Measurements from ENCODE around the gene HDAC2.
A peak's percentile ranks its signal among the peaks of the same experiment; 100 is the strongest.

Gene HDAC2

GRCh38 chr6:113969888-113970804 lies 802 bp downstream of the HDAC2 start:
- peak; percentile 75 for ATAC-seq

DNA sequence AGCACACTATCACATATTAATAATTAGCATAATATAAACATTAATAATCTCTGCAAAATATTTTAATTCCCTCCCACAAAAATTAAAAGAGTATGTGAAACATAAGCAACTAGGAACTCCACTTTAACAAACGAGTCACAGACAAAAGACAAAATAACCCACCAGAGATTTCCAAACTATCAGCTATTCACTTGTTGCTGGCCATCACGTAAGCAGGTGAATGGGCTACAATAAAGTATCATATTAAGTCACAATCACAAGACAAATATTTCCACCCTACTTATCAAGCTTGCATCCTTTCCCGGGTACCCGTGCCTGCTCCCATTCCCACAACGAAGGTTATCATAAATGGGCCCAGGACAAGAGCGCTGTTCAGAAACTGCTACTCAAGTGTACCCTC lies 2.5 kb downstream of the HDAC2 start:
- TF ChIP-seq, protein P1, sequence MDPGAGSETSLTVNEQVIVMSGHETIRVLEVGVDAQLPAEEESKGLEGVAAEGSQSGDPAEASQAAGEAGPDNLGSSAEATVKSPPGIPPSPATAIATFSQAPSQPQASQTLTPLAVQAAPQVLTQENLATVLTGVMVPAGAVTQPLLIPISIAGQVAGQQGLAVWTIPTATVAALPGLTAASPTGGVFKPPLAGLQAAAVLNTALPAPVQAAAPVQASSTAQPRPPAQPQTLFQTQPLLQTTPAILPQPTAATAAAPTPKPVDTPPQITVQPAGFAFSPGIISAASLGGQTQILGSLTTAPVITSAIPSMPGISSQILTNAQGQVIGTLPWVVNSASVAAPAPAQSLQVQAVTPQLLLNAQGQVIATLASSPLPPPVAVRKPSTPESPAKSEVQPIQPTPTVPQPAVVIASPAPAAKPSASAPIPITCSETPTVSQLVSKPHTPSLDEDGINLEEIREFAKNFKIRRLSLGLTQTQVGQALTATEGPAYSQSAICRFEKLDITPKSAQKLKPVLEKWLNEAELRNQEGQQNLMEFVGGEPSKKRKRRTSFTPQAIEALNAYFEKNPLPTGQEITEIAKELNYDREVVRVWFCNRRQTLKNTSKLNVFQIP (CRISPR knock-in tag; IDR thresholded peaks at IDR 0.05; ENCODE audit: borderline replicate concordance, low read depth): no peak
- TF ChIP-seq BACH2 (CRISPR knock-in tag; IDR thresholded peaks at IDR 0.05; ENCODE audit: borderline replicate concordance) (no peak), PATZ1 (CRISPR knock-in tag; IDR thresholded peaks at IDR 0.05; ENCODE audit: borderline replicate concordance) (no peak), TOX (CRISPR knock-in tag; IDR thresholded peaks at IDR 0.05; ENCODE audit: borderline replicate concordance) (no peak), ZFP3 (CRISPR knock-in tag; IDR thresholded peaks at IDR 0.05) (no peak), ZNF8 (CRISPR knock-in tag; IDR thresholded peaks at IDR 0.05) (no peak), ISL1 (CRISPR knock-in tag; IDR thresholded peaks at IDR 0.05) (no peak), SNAI2 (CRISPR knock-in tag; IDR thresholded peaks at IDR 0.05) (no peak)
- TF ChIP-seq, protein P2, sequence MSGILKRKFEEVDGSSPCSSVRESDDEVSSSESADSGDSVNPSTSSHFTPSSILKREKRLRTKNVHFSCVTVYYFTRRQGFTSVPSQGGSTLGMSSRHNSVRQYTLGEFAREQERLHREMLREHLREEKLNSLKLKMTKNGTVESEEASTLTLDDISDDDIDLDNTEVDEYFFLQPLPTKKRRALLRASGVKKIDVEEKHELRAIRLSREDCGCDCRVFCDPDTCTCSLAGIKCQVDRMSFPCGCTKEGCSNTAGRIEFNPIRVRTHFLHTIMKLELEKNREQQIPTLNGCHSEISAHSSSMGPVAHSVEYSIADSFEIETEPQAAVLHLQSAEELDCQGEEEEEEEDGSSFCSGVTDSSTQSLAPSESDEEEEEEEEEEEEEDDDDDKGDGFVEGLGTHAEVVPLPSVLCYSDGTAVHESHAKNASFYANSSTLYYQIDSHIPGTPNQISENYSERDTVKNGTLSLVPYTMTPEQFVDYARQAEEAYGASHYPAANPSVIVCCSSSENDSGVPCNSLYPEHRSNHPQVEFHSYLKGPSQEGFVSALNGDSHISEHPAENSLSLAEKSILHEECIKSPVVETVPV (CRISPR knock-in tag; IDR thresholded peaks at IDR 0.05): no peak
- no peak for ATAC-seq

More at GRCh38 chr6:113969888-113970804, 802 bp downstream of the HDAC2 start:
- TF ChIP-seq, protein P2 (CRISPR knock-in tag; IDR thresholded peaks at IDR 0.05): no peak
- TF ChIP-seq OSR1 (CRISPR knock-in tag; IDR thresholded peaks at IDR 0.05): no peak
- no peak for TF ChIP-seq TCF4 (CRISPR knock-in tag; IDR thresholded peaks at IDR 0.05; ENCODE audit: borderline replicate concordance)
- no peak for TF ChIP-seq PPARA (CRISPR knock-in tag; IDR thresholded peaks at IDR 0.05; ENCODE audit: borderline replicate concordance)
- TF ChIP-seq, protein P1 (CRISPR knock-in tag; IDR thresholded peaks at IDR 0.05; ENCODE audit: borderline replicate concordance, low read depth): no peak
- no peak for TF ChIP-seq SNAI2 (CRISPR knock-in tag; IDR thresholded peaks at IDR 0.05)
- TF ChIP-seq TOX (CRISPR knock-in tag; IDR thresholded peaks at IDR 0.05; ENCODE audit: borderline replicate concordance): no peak
- TF ChIP-seq GLIS3 (CRISPR knock-in tag; IDR thresholded peaks at IDR 0.05): no peak
- no peak for TF ChIP-seq ZC3H10 (CRISPR knock-in tag; IDR thresholded peaks at IDR 0.05)
- TF ChIP-seq PATZ1 (CRISPR knock-in tag; IDR thresholded peaks at IDR 0.05; ENCODE audit: borderline replicate concordance): no peak
- TF ChIP-seq ARNTL (CRISPR knock-in tag; IDR thresholded peaks at IDR 0.05; ENCODE audit: borderline replicate concordance, low read depth): no peak
- TF ChIP-seq, protein P3, sequence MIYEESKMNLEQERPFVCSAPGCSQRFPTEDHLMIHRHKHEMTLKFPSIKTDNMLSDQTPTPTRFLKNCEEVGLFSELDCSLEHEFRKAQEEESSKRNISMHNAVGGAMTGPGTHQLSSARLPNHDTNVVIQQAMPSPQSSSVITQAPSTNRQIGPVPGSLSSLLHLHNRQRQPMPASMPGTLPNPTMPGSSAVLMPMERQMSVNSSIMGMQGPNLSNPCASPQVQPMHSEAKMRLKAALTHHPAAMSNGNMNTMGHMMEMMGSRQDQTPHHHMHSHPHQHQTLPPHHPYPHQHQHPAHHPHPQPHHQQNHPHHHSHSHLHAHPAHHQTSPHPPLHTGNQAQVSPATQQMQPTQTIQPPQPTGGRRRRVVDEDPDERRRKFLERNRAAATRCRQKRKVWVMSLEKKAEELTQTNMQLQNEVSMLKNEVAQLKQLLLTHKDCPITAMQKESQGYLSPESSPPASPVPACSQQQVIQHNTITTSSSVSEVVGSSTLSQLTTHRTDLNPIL (CRISPR knock-in tag; IDR thresholded peaks at IDR 0.05; ENCODE audit: low read depth): no peak

Data from SK-N-SH treated with all-trans-retinoic acid at 6 μM for 48 hours (cell line).